K562 (cell line): Measurements from ENCODE around the gene COL4A2.

Source experiments
- ARNT ChIP-seq, 2 experiments: fragments of 450-650 bp; IDR thresholded peaks; 2 replicates each; pipeline ENCODE4 v1.6.1; 2016; ENCODE audit warnings: mild to moderate bottlenecking in 1 of 2
- CBX3 ChIP-seq, 2 experiments: IDR thresholded peaks; 1 replicate in 1 of 2; 2 replicates in 1 of 2; pipeline ENCODE4 v1.6.1; 2012; ENCODE audit warnings: inconsistent platforms in 2 of 2, low read length in 2 of 2, borderline replicate concordance in 1 of 2, control low read depth in 1 of 2
- CCNT2 ChIP-seq: IDR thresholded peaks from 2 replicates; pipeline ENCODE4 v1.6.1; 2011; ENCODE audit warnings: borderline replicate concordance, low read depth, mild to moderate bottlenecking, moderate library complexity, mixed read lengths, low read length; ENCODE audit not compliant: insufficient read length; ENCODE audit errors: extremely low read depth
- FOXK1 ChIP-seq: sonication (generic); formaldehyde crosslinking; IDR thresholded peaks from 2 replicates; pipeline ENCODE4 v1.8.0; 2022; ENCODE audit warnings: missing genetic modification reagents, mild to moderate bottlenecking, borderline replicate concordance
- FOXK2 ChIP-seq, 2 experiments: fragments of 450-650 bp; IDR thresholded peaks in 1 of 2; conservative IDR thresholded peaks in 1 of 2; 2 replicates each; pipeline ENCODE4 v1.6.1; 2016; ENCODE audit warnings: low read depth in 2 of 2, mild to moderate bottlenecking in 1 of 2
- LEF1 ChIP-seq: fragments of 450-650 bp; IDR thresholded peaks from 2 replicates; pipeline ENCODE4 v1.6.1; 2016; ENCODE audit warnings: mild to moderate bottlenecking
- PHB ChIP-seq: fragments of 250-450 bp; sonication (Bioruptor Pico); IDR thresholded peaks from 2 replicates; pipeline ENCODE4 v1.5.0; 2021
- PHF20 ChIP-seq: fragments of 450-650 bp; IDR thresholded peaks from 2 replicates; pipeline ENCODE4 v1.6.1; 2018; ENCODE audit not compliant: partially characterized antibody
- ZNF707 ChIP-seq: fragments of 250-450 bp; sonication (Bioruptor Pico); conservative IDR thresholded peaks from 2 replicates; pipeline ENCODE4 v1.8.0; 2022; ENCODE audit warnings: inconsistent platforms, mild to moderate bottlenecking, moderate library complexity
- ZNF75A ChIP-seq: fragments of 450-650 bp; formaldehyde crosslinking; IDR thresholded peaks from 2 replicates; pipeline ENCODE4 v1.4.0; 2020; ENCODE audit warnings: mild to moderate bottlenecking
- TF ChIP-seq, protein P1 (sequence below): sonication (generic); formaldehyde crosslinking; IDR thresholded peaks from 2 replicates; pipeline ENCODE4 v1.8.1; 2023; ENCODE audit warnings: mild to moderate bottlenecking, missing genetic modification reagents, moderate library complexity
- TF ChIP-seq, protein P2 (sequence below): sonication (generic); formaldehyde crosslinking; IDR thresholded peaks from 2 replicates; pipeline ENCODE4 v1.8.1; 2022; ENCODE audit warnings: missing genetic modification reagents
- TF ChIP-seq, protein P3 (sequence below), 3 experiments: IDR thresholded peaks in 2 of 3; conservative IDR thresholded peaks in 1 of 3; 2 replicates each; pipeline ENCODE4 v1.5.1; 2011 to 2012; ENCODE audit warnings: low read length in 3 of 3, mild to moderate bottlenecking in 3 of 3, control low read depth in 2 of 3, improper control_type of control experiment in 1 of 3, inconsistent platforms in 1 of 3, low read depth in 1 of 3, mixed read lengths in 1 of 3, moderate library complexity in 1 of 3; ENCODE audit not compliant: insufficient read depth in 2 of 3
- TF ChIP-seq, protein P4 (sequence below): sonication (generic); formaldehyde crosslinking; IDR thresholded peaks from 2 replicates; pipeline ENCODE4 v1.8.1; 2022; ENCODE audit warnings: missing genetic modification reagents

DNA sequence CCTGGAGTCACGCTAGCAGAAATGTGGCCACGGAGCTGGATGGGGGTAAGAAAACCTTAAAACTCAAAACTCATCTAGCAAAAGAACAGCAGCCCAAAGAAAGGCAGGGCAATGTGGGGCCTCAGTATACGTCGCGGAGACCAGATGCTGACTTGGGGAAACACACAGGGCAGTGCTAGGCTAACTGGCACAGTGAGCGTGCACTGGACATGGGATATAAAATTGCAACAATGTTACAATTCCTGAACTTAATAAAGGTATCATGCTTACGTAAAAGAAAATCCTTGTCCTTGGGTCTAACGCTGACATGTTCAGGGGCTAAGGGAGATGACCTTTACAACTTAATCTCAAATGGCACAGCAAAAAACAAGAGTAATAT lies 40.7 kb upstream of the COL4A2 start:
- TF ChIP-seq FOXK1 (no peak), FOXK2 (conservative IDR thresholded peaks at IDR 0.05 in 1 of 2, IDR thresholded peaks at IDR 0.05 in 1 of 2; ENCODE audit: low read depth in 2 of 2) (no peak), CCNT2 (no peak), ZNF707 (CRISPR knock-in tag) (no peak), ZNF75A (CRISPR knock-in tag) (no peak), CBX3 (IDR thresholded peaks at IDR 0.05; ENCODE audit: borderline replicate concordance in 1 of 2, low read length in 2 of 2) (no peak), ARNT (IDR thresholded peaks at IDR 0.05) (no peak), LEF1 (no peak), PHB (CRISPR knock-in tag) (no peak), PHF20 (no peak)
- TF ChIP-seq, protein P1, sequence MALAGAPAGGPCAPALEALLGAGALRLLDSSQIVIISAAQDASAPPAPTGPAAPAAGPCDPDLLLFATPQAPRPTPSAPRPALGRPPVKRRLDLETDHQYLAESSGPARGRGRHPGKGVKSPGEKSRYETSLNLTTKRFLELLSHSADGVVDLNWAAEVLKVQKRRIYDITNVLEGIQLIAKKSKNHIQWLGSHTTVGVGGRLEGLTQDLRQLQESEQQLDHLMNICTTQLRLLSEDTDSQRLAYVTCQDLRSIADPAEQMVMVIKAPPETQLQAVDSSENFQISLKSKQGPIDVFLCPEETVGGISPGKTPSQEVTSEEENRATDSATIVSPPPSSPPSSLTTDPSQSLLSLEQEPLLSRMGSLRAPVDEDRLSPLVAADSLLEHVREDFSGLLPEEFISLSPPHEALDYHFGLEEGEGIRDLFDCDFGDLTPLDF (CRISPR knock-in tag): no peak
- TF ChIP-seq, protein P2, sequence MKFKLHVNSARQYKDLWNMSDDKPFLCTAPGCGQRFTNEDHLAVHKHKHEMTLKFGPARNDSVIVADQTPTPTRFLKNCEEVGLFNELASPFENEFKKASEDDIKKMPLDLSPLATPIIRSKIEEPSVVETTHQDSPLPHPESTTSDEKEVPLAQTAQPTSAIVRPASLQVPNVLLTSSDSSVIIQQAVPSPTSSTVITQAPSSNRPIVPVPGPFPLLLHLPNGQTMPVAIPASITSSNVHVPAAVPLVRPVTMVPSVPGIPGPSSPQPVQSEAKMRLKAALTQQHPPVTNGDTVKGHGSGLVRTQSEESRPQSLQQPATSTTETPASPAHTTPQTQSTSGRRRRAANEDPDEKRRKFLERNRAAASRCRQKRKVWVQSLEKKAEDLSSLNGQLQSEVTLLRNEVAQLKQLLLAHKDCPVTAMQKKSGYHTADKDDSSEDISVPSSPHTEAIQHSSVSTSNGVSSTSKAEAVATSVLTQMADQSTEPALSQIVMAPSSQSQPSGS (CRISPR knock-in tag): no peak
- TF ChIP-seq, protein P3, sequence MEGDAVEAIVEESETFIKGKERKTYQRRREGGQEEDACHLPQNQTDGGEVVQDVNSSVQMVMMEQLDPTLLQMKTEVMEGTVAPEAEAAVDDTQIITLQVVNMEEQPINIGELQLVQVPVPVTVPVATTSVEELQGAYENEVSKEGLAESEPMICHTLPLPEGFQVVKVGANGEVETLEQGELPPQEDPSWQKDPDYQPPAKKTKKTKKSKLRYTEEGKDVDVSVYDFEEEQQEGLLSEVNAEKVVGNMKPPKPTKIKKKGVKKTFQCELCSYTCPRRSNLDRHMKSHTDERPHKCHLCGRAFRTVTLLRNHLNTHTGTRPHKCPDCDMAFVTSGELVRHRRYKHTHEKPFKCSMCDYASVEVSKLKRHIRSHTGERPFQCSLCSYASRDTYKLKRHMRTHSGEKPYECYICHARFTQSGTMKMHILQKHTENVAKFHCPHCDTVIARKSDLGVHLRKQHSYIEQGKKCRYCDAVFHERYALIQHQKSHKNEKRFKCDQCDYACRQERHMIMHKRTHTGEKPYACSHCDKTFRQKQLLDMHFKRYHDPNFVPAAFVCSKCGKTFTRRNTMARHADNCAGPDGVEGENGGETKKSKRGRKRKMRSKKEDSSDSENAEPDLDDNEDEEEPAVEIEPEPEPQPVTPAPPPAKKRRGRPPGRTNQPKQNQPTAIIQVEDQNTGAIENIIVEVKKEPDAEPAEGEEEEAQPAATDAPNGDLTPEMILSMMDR (IDR thresholded peaks at IDR 0.05 in 2 of 3, conservative IDR thresholded peaks at IDR 0.05 in 1 of 3; ENCODE audit: insufficient read depth in 2 of 3, low read depth in 1 of 3, low read length in 3 of 3): no peak
- TF ChIP-seq, protein P4, sequence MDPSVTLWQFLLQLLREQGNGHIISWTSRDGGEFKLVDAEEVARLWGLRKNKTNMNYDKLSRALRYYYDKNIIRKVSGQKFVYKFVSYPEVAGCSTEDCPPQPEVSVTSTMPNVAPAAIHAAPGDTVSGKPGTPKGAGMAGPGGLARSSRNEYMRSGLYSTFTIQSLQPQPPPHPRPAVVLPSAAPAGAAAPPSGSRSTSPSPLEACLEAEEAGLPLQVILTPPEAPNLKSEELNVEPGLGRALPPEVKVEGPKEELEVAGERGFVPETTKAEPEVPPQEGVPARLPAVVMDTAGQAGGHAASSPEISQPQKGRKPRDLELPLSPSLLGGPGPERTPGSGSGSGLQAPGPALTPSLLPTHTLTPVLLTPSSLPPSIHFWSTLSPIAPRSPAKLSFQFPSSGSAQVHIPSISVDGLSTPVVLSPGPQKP: no peak
